ENCODE data around the gene BUB1. TPM values are rescaled to one million over a fixed set of nuclear protein-coding genes. Genes with fewer than 3 reads are reported as not detected.
"Not testable (repeated sequence)": the region's sequence is repeated elsewhere in the genome, so short reads cannot be mapped to it uniquely, and the experiment has no call there.

The BUB1 gene
- total RNA-seq, 3 donors from 2014 or later: 9.5 to 15.7 (median 15.4) TPM

- H3K36me3 Mint-ChIP-seq (ENCODE audit: insufficient read depth): peaks cover 18% of the 10 kb centered on the region
- ATAC-seq (no peak), DNase-seq (no peak)
- H3K4me3 Mint-ChIP-seq: no peak overlapping the region
- H3K4me1 Mint-ChIP-seq (ENCODE audit: low read depth): peaks cover 12% of the 10 kb centered on the region
- no peaks in the 10 kb centered on the region for H3K27me3 Mint-ChIP-seq (ENCODE audit: low read depth)
- no peaks in the 10 kb centered on the region for H3K9me3 Mint-ChIP-seq
Measured at GRCh38 chr2:110653861-110654260, 24.0 kb downstream of the BUB1 start.

- no peak overlapping the region for H3K4me3 Mint-ChIP-seq
- H3K9me3 Mint-ChIP-seq: no peaks in the 10 kb centered on the region
- H3K4me1 Mint-ChIP-seq (ENCODE audit: low read depth): no peaks in the 10 kb centered on the region
- H3K27me3 Mint-ChIP-seq (ENCODE audit: low read depth): no peaks in the 10 kb centered on the region
- DNase-seq (no peak), ATAC-seq (no peak)
- H3K36me3 Mint-ChIP-seq (ENCODE audit: insufficient read depth): peaks cover 8% of the 10 kb centered on the region
Measured at GRCh38 chr2:110650346-110650745, 27.5 kb downstream of the BUB1 start.

GRCh38 chr2:110647777-110648176 lies 30.1 kb downstream of the BUB1 start:
- Mint-ChIP-seq H3K4me1 (ENCODE audit: low read depth) (no peaks in the 10 kb centered on the region), H3K9me3 (no peaks in the 10 kb centered on the region), H3K4me3 (no peak overlapping the region), H3K27me3 (ENCODE audit: low read depth) (no peaks in the 10 kb centered on the region), H3K36me3 (ENCODE audit: insufficient read depth) (peaks cover 4% of the 10 kb centered on the region)
- no peak for ATAC-seq
- no peak for DNase-seq

GRCh38 chr2:110645616-110646015 lies 32.2 kb downstream of the BUB1 start:
- H3K9me3 Mint-ChIP-seq: no peaks in the 10 kb centered on the region
- peaks cover 9% of the 10 kb centered on the region for H3K36me3 Mint-ChIP-seq (ENCODE audit: insufficient read depth)
- no peaks in the 10 kb centered on the region for H3K4me1 Mint-ChIP-seq (ENCODE audit: low read depth)
- no peak for ATAC-seq
- no peak for DNase-seq
- H3K4me3 Mint-ChIP-seq: no peak overlapping the region
- no peaks in the 10 kb centered on the region for H3K27me3 Mint-ChIP-seq (ENCODE audit: low read depth)

- Mint-ChIP-seq H3K27me3 (ENCODE audit: low read depth) (no peaks in the 10 kb centered on the region), H3K36me3 (ENCODE audit: insufficient read depth) (peaks cover 7% of the 10 kb centered on the region), H3K9me3 (no peaks in the 10 kb centered on the region), H3K4me3 (no peak overlapping the region), H3K4me1 (ENCODE audit: low read depth) (no peaks in the 10 kb centered on the region)
- no peak for ATAC-seq
- no peak for DNase-seq
Measured at GRCh38 chr2:110644357-110644756, 33.5 kb downstream of the BUB1 start.

GRCh38 chr2:110642360-110642759 lies 35.5 kb downstream of the BUB1 start:
- Mint-ChIP-seq H3K4me1 (ENCODE audit: low read depth) (no peaks in the 10 kb centered on the region), H3K9me3 (no peaks in the 10 kb centered on the region), H3K27me3 (ENCODE audit: low read depth) (no peaks in the 10 kb centered on the region), H3K36me3 (ENCODE audit: insufficient read depth) (peaks cover 7% of the 10 kb centered on the region), H3K4me3 (no peak overlapping the region)
- no peak for ATAC-seq
- no peak for DNase-seq

GRCh38 chr2:110639972-110640371 lies 37.9 kb downstream of the BUB1 start:
- ATAC-seq (no peak), DNase-seq (no peak)
- H3K27me3 Mint-ChIP-seq (ENCODE audit: low read depth): no peaks in the 10 kb centered on the region
- no peaks in the 10 kb centered on the region for H3K9me3 Mint-ChIP-seq
- H3K4me3 Mint-ChIP-seq: no peak overlapping the region
- peaks cover 9% of the 10 kb centered on the region for H3K36me3 Mint-ChIP-seq (ENCODE audit: insufficient read depth)
- H3K4me1 Mint-ChIP-seq (ENCODE audit: low read depth): no peaks in the 10 kb centered on the region

- ATAC-seq: no peak
- Mint-ChIP-seq H3K27me3 (ENCODE audit: low read depth) (no peaks in the 10 kb centered on the region), H3K4me3 (no peak overlapping the region), H3K36me3 (ENCODE audit: insufficient read depth) (peaks cover 7% of the 10 kb centered on the region), H3K9me3 (no peaks in the 10 kb centered on the region), H3K4me1 (ENCODE audit: low read depth) (no peaks in the 10 kb centered on the region)
- DNase-seq: no peak
Measured at GRCh38 chr2:110638952-110639695, 38.7 kb downstream of the BUB1 start.

GRCh38 chr2:110638004-110638403 lies 39.9 kb downstream of the BUB1 start:
- Mint-ChIP-seq H3K4me1 (ENCODE audit: low read depth) (no peaks in the 10 kb centered on the region), H3K27me3 (ENCODE audit: low read depth) (no peaks in the 10 kb centered on the region), H3K4me3 (no peak overlapping the region), H3K9me3 (no peaks in the 10 kb centered on the region), H3K36me3 (ENCODE audit: insufficient read depth) (peaks cover 10% of the 10 kb centered on the region)
- DNase-seq: no peak
- no peak for ATAC-seq

GRCh38 chr2:110637093-110637492 lies 40.8 kb downstream of the BUB1 start:
- H3K27me3 Mint-ChIP-seq (ENCODE audit: low read depth): no peaks in the 10 kb centered on the region
- peaks cover 10% of the 10 kb centered on the region for H3K36me3 Mint-ChIP-seq (ENCODE audit: insufficient read depth)
- H3K9me3 Mint-ChIP-seq: no peaks in the 10 kb centered on the region
- no peak for ATAC-seq
- no peak overlapping the region for H3K4me3 Mint-ChIP-seq
- no peaks in the 10 kb centered on the region for H3K4me1 Mint-ChIP-seq (ENCODE audit: low read depth)
- no peak for DNase-seq

- H3K9me3 Mint-ChIP-seq, ATAC-seq: not testable (repeated sequence)
Measured at GRCh38 chr2:110635949-110636628, 41.8 kb downstream of the BUB1 start.

GRCh38 chr2:110627348-110627747 lies 50.5 kb downstream of the BUB1 start:
- ATAC-seq; H3K9me3 Mint-ChIP-seq; H3K27me3 Mint-ChIP-seq (ENCODE audit: low read depth); H3K4me1 Mint-ChIP-seq (ENCODE audit: low read depth); DNase-seq; H3K4me3 Mint-ChIP-seq; H3K36me3 Mint-ChIP-seq (ENCODE audit: insufficient read depth): not testable (repeated sequence)

More at GRCh38 chr2:110635949-110636628, 41.8 kb downstream of the BUB1 start:
- H3K27me3 Mint-ChIP-seq (ENCODE audit: low read depth); H3K4me1 Mint-ChIP-seq (ENCODE audit: low read depth); DNase-seq; H3K36me3 Mint-ChIP-seq (ENCODE audit: insufficient read depth); H3K4me3 Mint-ChIP-seq: not testable (repeated sequence)

- DNase-seq; H3K4me3 Mint-ChIP-seq; ATAC-seq; H3K27me3 Mint-ChIP-seq (ENCODE audit: low read depth); H3K9me3 Mint-ChIP-seq; H3K4me1 Mint-ChIP-seq (ENCODE audit: low read depth); H3K36me3 Mint-ChIP-seq (ENCODE audit: insufficient read depth): not testable (repeated sequence)
Measured at GRCh38 chr2:110619326-110619939, 58.4 kb downstream of the BUB1 start.

- not testable (repeated sequence) for H3K4me3 Mint-ChIP-seq; DNase-seq; H3K9me3 Mint-ChIP-seq; H3K27me3 Mint-ChIP-seq (ENCODE audit: low read depth); H3K36me3 Mint-ChIP-seq (ENCODE audit: insufficient read depth); H3K4me1 Mint-ChIP-seq (ENCODE audit: low read depth); ATAC-seq
Measured at GRCh38 chr2:110613927-110614326, 63.9 kb downstream of the BUB1 start.
